ENCODE data around the gene PDIA4.
"Not testable (repeated sequence)": the region's sequence is repeated elsewhere in the genome, so short reads cannot be mapped to it uniquely, and the experiment has no call there.

DNA sequence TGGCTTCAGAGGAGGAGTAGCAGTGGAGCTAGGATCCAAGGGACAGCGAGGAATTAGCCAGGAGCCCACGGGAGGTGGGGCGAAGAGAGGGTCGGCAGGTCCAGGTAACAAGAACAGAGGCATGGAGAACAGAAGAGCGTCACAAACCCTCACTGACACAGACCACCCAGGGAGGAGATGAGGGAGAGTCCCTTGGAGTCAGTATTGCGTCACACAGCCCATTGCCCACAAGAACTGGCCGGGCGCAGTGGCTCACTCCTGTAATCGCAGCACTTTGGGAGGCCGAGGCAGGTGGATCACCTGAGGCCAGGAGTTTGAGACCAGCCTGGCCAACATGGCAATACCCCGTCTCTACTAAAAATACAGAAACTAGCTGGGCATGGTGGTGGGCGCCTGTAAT, 15.6 kb downstream of the PDIA4 start:
- TF ChIP-seq, protein P1, sequence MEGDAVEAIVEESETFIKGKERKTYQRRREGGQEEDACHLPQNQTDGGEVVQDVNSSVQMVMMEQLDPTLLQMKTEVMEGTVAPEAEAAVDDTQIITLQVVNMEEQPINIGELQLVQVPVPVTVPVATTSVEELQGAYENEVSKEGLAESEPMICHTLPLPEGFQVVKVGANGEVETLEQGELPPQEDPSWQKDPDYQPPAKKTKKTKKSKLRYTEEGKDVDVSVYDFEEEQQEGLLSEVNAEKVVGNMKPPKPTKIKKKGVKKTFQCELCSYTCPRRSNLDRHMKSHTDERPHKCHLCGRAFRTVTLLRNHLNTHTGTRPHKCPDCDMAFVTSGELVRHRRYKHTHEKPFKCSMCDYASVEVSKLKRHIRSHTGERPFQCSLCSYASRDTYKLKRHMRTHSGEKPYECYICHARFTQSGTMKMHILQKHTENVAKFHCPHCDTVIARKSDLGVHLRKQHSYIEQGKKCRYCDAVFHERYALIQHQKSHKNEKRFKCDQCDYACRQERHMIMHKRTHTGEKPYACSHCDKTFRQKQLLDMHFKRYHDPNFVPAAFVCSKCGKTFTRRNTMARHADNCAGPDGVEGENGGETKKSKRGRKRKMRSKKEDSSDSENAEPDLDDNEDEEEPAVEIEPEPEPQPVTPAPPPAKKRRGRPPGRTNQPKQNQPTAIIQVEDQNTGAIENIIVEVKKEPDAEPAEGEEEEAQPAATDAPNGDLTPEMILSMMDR (IDR thresholded peaks at IDR 0.05): not testable (repeated sequence)
- TF ChIP-seq POLR2A, POLR2AphosphoS5 (IDR thresholded peaks at IDR 0.05): not testable (repeated sequence)
